Esophagus muscularis mucosa (tissue), 4 donors: ENCODE data around the gene ZMIZ1. TPM values are rescaled to one million over a fixed set of nuclear protein-coding genes. Genes with fewer than 3 reads are reported as not detected.

ENCODE experiments used
- DNase-seq: peaks from one replicate; pipeline ENCODE4 v3.0.0-alpha.2; 2017; ENCODE audit errors: extremely low spot score
- H3K27ac ChIP-seq, 4 donors: fragments of 200-600 bp; sonication (generic); replicated peaks in 1 of 4; 1 replicate in 3 of 4; 2 replicates in 1 of 4; pipeline ENCODE4 v1.5.1; 2016 to 2019; ENCODE audit warnings: mild to moderate bottlenecking in 1 of 4
- H3K27me3 ChIP-seq, 4 donors: fragments of 200-600 bp; sonication (generic); one replicate each; pipeline versions ENCODE4 v1.5.1 to v1.6.0; 2016 to 2019
- H3K36me3 ChIP-seq, 4 donors: fragments of 200-600 bp; sonication (generic); one replicate each; pipeline ENCODE4 v1.5.1; 2016 to 2019
- H3K4me1 ChIP-seq, 4 donors: fragments of 200-600 bp; sonication (generic); one replicate each; pipeline ENCODE4 v1.5.1; 2016 to 2019
- H3K4me3 ChIP-seq, 4 donors: fragments of 200-600 bp; sonication (generic); 1 replicate in 2 of 4; 2 replicates in 2 of 4; pipeline ENCODE4 v1.5.1; 2016 to 2019; ENCODE audit warnings: mild to moderate bottlenecking in 4 of 4, moderate library complexity in 1 of 4
- H3K9me3 ChIP-seq, 4 donors: fragments of 200-600 bp; sonication (generic); 1 replicate in 3 of 4; 2 replicates in 1 of 4; pipeline ENCODE4 v1.5.1; 2016 to 2019
- EP300 ChIP-seq: sonication (generic); formaldehyde crosslinking; IDR thresholded peaks from one replicate; pipeline ENCODE4 v1.6.1; 2017; ENCODE audit warnings: antibody characterized with exemption
- POLR2A ChIP-seq: fragments of 450-650 bp; IDR thresholded peaks from one replicate; pipeline ENCODE4 v1.6.1; 2017; ENCODE audit warnings: antibody characterized with exemption, moderate library complexity, mild to moderate bottlenecking, low read depth
- POLR2AphosphoS5 ChIP-seq, 2 donors: sonication (generic); formaldehyde crosslinking; IDR thresholded peaks; one replicate each; pipeline ENCODE4 v1.6.1; 2017; ENCODE audit warnings: antibody characterized with exemption in 2 of 2
- WGBS: methylation state at CpG from one replicate; pipeline ENCODE4 v1.1.5; 2018; 5-methylcytosine and 5-hydroxymethylcytosine counted together
- intact Hi-C: fragments of 100-400 bp; cut with DNase I; formaldehyde crosslinking; loops from one replicate; pipeline ENCODE4 v1.15.1; 2023
- total RNA-seq, 4 donors: library from RNA; depleted of rRNA; stranded (reverse); fragments of >200 nt; gene quantifications; one replicate each; pipeline versions ENCODE4 v1.1.0 to v1.2.1, GENCODE V29; 2016
- TF ChIP-seq, protein P1 (sequence below), 3 experiments: fragments of 200-600 bp in 2 of 3; fragments of 450-650 bp in 1 of 3; sonication (generic) in 2 of 3; IDR thresholded peaks; one replicate each; pipeline ENCODE4 v1.5.1; 2017 to 2019; ENCODE audit warnings: antibody characterized with exemption in 3 of 3, mild to moderate bottlenecking in 2 of 3, moderate library complexity in 1 of 3

The ZMIZ1 gene
- total RNA-seq, 4 donors from 2014 or later = 48.7 to 87.2 (median 66.0) TPM

- H3K36me3 ChIP-seq = peaks cover 4 to 75% (median 59%) of the 10 kb centered on the region in 4 donors
- H3K4me1 ChIP-seq = peaks cover 70 to 86% (median 76%) of the 10 kb centered on the region in 4 donors
- TF ChIP-seq, protein P1, sequence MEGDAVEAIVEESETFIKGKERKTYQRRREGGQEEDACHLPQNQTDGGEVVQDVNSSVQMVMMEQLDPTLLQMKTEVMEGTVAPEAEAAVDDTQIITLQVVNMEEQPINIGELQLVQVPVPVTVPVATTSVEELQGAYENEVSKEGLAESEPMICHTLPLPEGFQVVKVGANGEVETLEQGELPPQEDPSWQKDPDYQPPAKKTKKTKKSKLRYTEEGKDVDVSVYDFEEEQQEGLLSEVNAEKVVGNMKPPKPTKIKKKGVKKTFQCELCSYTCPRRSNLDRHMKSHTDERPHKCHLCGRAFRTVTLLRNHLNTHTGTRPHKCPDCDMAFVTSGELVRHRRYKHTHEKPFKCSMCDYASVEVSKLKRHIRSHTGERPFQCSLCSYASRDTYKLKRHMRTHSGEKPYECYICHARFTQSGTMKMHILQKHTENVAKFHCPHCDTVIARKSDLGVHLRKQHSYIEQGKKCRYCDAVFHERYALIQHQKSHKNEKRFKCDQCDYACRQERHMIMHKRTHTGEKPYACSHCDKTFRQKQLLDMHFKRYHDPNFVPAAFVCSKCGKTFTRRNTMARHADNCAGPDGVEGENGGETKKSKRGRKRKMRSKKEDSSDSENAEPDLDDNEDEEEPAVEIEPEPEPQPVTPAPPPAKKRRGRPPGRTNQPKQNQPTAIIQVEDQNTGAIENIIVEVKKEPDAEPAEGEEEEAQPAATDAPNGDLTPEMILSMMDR (IDR thresholded peaks at IDR 0.05) = no peak
- TF ChIP-seq POLR2AphosphoS5 (IDR thresholded peaks at IDR 0.05) (no peak), EP300 (no peak), POLR2A (no peak)
- H3K27me3 ChIP-seq = no peaks in the 10 kb centered on the region
- 40% methylated on average over 7 of the region's 7 CpGs for WGBS
- H3K27ac ChIP-seq = peak overlapping the region; percentile 47 to 60 (median 56)
- H3K9me3 ChIP-seq = no peaks in the 10 kb centered on the region
- no peak overlapping the region for H3K4me3 ChIP-seq
- no peak for DNase-seq
- intact Hi-C loops = no loop called here
Measured at GRCh38 chr10:79166312-79166721, 97.6 kb downstream of the ZMIZ1 start.

GRCh38 chr10:79166741-79167140 lies 98.0 kb downstream of the ZMIZ1 start:
- H3K27me3 ChIP-seq = no peaks in the 10 kb centered on the region
- 79% methylated on average over 10 of the region's 10 CpGs for WGBS
- intact Hi-C loops = no loop called here
- H3K9me3 ChIP-seq = no peaks in the 10 kb centered on the region
- TF ChIP-seq, protein P1 (IDR thresholded peaks at IDR 0.05) = no peak
- TF ChIP-seq POLR2A = no peak
- no peak for DNase-seq
- peak overlapping the region; percentile 47 to 60 (median 56) for H3K27ac ChIP-seq
- H3K4me3 ChIP-seq = no peak overlapping the region
- H3K4me1 ChIP-seq = peaks cover 66 to 86% (median 74%) of the 10 kb centered on the region in 4 donors
- H3K36me3 ChIP-seq = peaks cover 4 to 78% (median 61%) of the 10 kb centered on the region in 4 donors

DNA sequence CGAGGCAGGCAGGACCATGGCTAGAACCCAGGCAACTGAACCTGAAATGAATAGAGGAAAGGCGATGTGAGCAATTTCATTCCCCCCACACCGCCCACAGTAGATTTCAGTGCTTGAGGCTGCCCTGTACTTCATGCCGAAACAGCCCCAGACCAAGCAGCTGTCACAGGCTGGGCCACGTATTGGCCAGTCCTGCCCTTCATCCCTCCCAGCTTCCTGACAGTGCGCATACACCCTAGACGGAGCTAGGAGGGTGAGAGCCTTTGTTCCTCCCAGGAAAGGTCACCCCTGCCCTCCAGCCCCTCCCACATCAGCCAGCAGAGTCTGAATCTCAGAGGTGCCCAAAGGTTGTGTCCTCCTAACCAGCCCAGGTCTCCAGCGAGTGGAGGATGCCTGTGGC lies 98.8 kb downstream of the ZMIZ1 start:
- no peaks in the 10 kb centered on the region for H3K9me3 ChIP-seq
- no peak overlapping the region for H3K4me3 ChIP-seq
- no peaks in the 10 kb centered on the region for H3K27me3 ChIP-seq
- H3K36me3 ChIP-seq = peaks cover 4 to 75% (median 56%) of the 10 kb centered on the region in 4 donors
- 72% methylated on average over 5 of the region's 8 CpGs for whole genome bisulfite sequencing
- H3K4me1 ChIP-seq = peaks cover 59 to 85% (median 66%) of the 10 kb centered on the region in 4 donors
- DNase-seq = no peak
- intact Hi-C loops = no loop called here
- TF ChIP-seq, protein P1 (IDR thresholded peaks at IDR 0.05) = no peak
- TF ChIP-seq POLR2A (no peak), POLR2AphosphoS5 (IDR thresholded peaks at IDR 0.05) (no peak), EP300 (no peak)
- H3K27ac ChIP-seq = peak overlapping the region in 1 of 4 donors; percentile 58

DNA sequence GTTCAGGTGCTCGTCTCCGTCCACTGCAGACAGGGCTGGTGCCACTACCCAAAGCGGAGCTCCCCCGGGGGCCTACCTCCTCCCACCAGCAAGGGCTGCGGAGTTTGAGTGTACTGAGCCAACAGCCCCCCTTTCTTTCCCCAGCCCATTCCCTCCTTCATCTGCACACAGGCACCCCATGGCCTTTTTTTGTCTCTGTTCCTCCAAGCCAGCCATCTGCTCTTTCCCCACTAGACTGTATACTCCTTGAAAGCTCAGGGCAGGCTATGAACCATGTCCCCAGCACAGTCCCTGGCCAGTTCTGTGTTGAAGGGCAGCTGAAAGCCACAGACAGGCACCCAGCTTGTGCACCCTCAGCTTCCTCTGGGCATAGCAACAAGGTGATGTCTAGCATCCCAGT lies 99.4 kb downstream of the ZMIZ1 start:
- TF ChIP-seq, protein P1 (IDR thresholded peaks at IDR 0.05) = no peak
- WGBS = 93% methylated on average over 5 of the region's 5 CpGs

GRCh38 chr10:79170226-79170752 lies 101.5 kb downstream of the ZMIZ1 start:
- no peak overlapping the region for H3K4me3 ChIP-seq
- WGBS = 93% methylated on average over 4 of the region's 4 CpGs
- H3K9me3 ChIP-seq = no peaks in the 10 kb centered on the region
- peaks cover 4 to 63% (median 44%) of the 10 kb centered on the region in 4 donors for H3K36me3 ChIP-seq
- no peaks in the 10 kb centered on the region for H3K27me3 ChIP-seq
- peaks cover 48 to 85% (median 59%) of the 10 kb centered on the region in 4 donors for H3K4me1 ChIP-seq
- H3K27ac ChIP-seq = peak overlapping the region; percentile 31 to 64 (median 44)
- intact Hi-C loops = no loop called here
- DNase-seq = no peak
- TF ChIP-seq, protein P1 (IDR thresholded peaks at IDR 0.05) = no peak
- TF ChIP-seq EP300 = no peak
- TF ChIP-seq POLR2A = no peak

More for the DNA sequence above, 99.4 kb downstream of the ZMIZ1 start:
- DNase-seq = no peak
- H3K27me3 ChIP-seq = no peaks in the 10 kb centered on the region
- H3K36me3 ChIP-seq = peaks cover 4 to 68% (median 51%) of the 10 kb centered on the region in 4 donors
- peaks cover 56 to 85% (median 63%) of the 10 kb centered on the region in 4 donors for H3K4me1 ChIP-seq
- H3K9me3 ChIP-seq = no peaks in the 10 kb centered on the region
- intact Hi-C loops = no loop called here
- H3K27ac ChIP-seq = no peak overlapping the region
- no peak overlapping the region for H3K4me3 ChIP-seq
